Smooth muscle cell (in vitro differentiated cells): Measurements from ENCODE around the gene DOCK8. TPM values are rescaled to one million over a fixed set of nuclear protein-coding genes. Genes with fewer than 3 reads are reported as not detected.
A peak's percentile ranks its signal among the peaks of the same experiment; 100 is the strongest.
"Not testable (repeated sequence)": the region's sequence is repeated elsewhere in the genome, so short reads cannot be mapped to it uniquely, and the experiment has no call there.

ENCODE experiments used
- DNase-seq: peaks from one replicate; lab custom pipeline; 2025; ENCODE audit not compliant: unreplicated experiment; lab: John Stamatoyannopoulos, UW
- H2AFZ ChIP-seq: fragments of 200-600 bp; sonication (generic); 2 replicates; pipeline ENCODE4 v1.6.0; 2016; ENCODE audit warnings: antibody characterized with exemption, low read depth, mild to moderate bottlenecking
- H3F3A ChIP-seq: fragments of 200-600 bp; sonication (generic); 2 replicates; pipeline ENCODE4 v1.6.0; 2017; ENCODE audit warnings: antibody characterized with exemption, low read depth
- H3K27ac ChIP-seq: fragments of 200-600 bp; sonication (generic); 2 replicates; pipeline ENCODE4 v1.5.1; 2016; ENCODE audit warnings: low read depth, mild to moderate bottlenecking
- H3K27me3 ChIP-seq: fragments of 200-600 bp; sonication (generic); 2 replicates; pipeline ENCODE4 v1.6.1; 2016; ENCODE audit warnings: low read depth, mild to moderate bottlenecking
- H3K36me3 ChIP-seq: fragments of 200-600 bp; sonication (generic); 2 replicates; pipeline ENCODE4 v1.5.1; 2016; ENCODE audit warnings: low read depth
- H3K4me1 ChIP-seq: fragments of 200-600 bp; sonication (generic); 2 replicates; pipeline ENCODE4 v1.5.1; 2016; ENCODE audit warnings: low read depth
- H3K4me2 ChIP-seq: fragments of 200-600 bp; sonication (generic); 2 replicates; pipeline ENCODE4 v1.6.0; 2016; ENCODE audit warnings: mild to moderate bottlenecking
- H3K4me3 ChIP-seq: fragments of 200-600 bp; sonication (generic); 2 replicates; pipeline ENCODE4 v1.5.1; 2016; ENCODE audit warnings: mild to moderate bottlenecking
- H3K79me2 ChIP-seq: fragments of 200-600 bp; sonication (generic); 2 replicates; pipeline ENCODE4 v1.6.0; 2016; ENCODE audit warnings: low read depth, mild to moderate bottlenecking
- H3K9ac ChIP-seq: fragments of 200-600 bp; sonication (generic); 2 replicates; pipeline ENCODE4 v1.6.0; 2016; ENCODE audit warnings: low read depth
- H3K9me3 ChIP-seq: fragments of 200-600 bp; sonication (generic); replicated peaks from 2 replicates; pipeline ENCODE4 v1.5.1; 2016; ENCODE audit warnings: low read depth
- H4K20me1 ChIP-seq: fragments of 200-600 bp; sonication (generic); 2 replicates; pipeline ENCODE4 v1.6.0; 2016; ENCODE audit warnings: low read depth
- WGBS: methylation state at CpG from one replicate; pipeline ENCODE4 v1.1.7; 2016; ENCODE audit warnings: low lambda C conversion rate; 5-methylcytosine and 5-hydroxymethylcytosine counted together
- polyA plus RNA-seq: library from polyadenylated mRNA; unstranded; fragments of >200 nt; fragmentation: Nextera tagmentation; extraction: Ambion mirVana; gene quantifications from 2 replicates; pipeline ENCODE4 v1.2.1, GENCODE V29; 2016
- total RNA-seq: library from RNA; depleted of rRNA; stranded (reverse); fragments of >200 nt; gene quantifications from 2 replicates; pipeline ENCODE4 v1.2.3, GENCODE V29; 2014
- TF ChIP-seq, protein P1 (sequence below): fragments of 200-600 bp; sonication (generic); IDR thresholded peaks from 2 replicates; pipeline ENCODE4 v1.5.1; 2017; ENCODE audit warnings: borderline replicate concordance, mild to moderate bottlenecking, antibody characterized with exemption; ENCODE audit not compliant: insufficient read depth, poor library complexity, severe bottlenecking

Gene DOCK8
- total and polyA plus RNA-seq, 2 experiments from 2014 or later, result 0.18 to 4.9 TPM

DNA sequence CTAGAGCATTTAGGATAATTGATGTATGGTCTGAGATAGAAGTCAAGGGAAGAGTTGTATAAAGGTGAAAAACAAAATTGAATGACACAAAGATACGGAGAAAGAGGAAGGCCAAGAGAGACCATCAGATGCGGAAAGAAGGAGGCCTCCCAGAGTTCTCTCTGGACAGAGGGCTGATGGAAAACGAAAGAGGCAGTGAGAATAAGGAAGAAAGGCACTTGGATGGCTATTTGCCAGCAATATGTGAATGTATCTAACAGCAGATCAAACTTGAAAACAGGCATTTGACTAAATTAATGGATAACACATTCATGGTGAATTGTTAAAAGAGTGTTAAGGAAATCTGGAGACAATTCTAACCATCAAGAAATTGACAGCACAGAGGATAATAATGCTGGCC is 2.4 kb upstream of the DOCK8 start:
- H3F3A ChIP-seq, result no peaks in the 10 kb centered on the region
- no peaks in the 10 kb centered on the region for H3K36me3 ChIP-seq
- no peak overlapping the region for H3K27ac ChIP-seq
- H3K9ac ChIP-seq, result no peak overlapping the region
- TF ChIP-seq, protein P1, sequence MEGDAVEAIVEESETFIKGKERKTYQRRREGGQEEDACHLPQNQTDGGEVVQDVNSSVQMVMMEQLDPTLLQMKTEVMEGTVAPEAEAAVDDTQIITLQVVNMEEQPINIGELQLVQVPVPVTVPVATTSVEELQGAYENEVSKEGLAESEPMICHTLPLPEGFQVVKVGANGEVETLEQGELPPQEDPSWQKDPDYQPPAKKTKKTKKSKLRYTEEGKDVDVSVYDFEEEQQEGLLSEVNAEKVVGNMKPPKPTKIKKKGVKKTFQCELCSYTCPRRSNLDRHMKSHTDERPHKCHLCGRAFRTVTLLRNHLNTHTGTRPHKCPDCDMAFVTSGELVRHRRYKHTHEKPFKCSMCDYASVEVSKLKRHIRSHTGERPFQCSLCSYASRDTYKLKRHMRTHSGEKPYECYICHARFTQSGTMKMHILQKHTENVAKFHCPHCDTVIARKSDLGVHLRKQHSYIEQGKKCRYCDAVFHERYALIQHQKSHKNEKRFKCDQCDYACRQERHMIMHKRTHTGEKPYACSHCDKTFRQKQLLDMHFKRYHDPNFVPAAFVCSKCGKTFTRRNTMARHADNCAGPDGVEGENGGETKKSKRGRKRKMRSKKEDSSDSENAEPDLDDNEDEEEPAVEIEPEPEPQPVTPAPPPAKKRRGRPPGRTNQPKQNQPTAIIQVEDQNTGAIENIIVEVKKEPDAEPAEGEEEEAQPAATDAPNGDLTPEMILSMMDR, result no peak
- H3K9me3 ChIP-seq, result no peaks in the 10 kb centered on the region
- H3K4me2 ChIP-seq, result no peak overlapping the region
- 93% methylated on average over 3 of the region's 3 CpGs for WGBS
- no peak for DNase-seq
- no peak overlapping the region for H2AFZ ChIP-seq
- peaks cover 29% of the 10 kb centered on the region for H3K27me3 ChIP-seq
- H3K4me3 ChIP-seq, result no peak overlapping the region
- H3K4me1 ChIP-seq, result no peaks in the 10 kb centered on the region
- no peaks in the 10 kb centered on the region for H4K20me1 ChIP-seq
- no peaks in the 10 kb centered on the region for H3K79me2 ChIP-seq

DNA sequence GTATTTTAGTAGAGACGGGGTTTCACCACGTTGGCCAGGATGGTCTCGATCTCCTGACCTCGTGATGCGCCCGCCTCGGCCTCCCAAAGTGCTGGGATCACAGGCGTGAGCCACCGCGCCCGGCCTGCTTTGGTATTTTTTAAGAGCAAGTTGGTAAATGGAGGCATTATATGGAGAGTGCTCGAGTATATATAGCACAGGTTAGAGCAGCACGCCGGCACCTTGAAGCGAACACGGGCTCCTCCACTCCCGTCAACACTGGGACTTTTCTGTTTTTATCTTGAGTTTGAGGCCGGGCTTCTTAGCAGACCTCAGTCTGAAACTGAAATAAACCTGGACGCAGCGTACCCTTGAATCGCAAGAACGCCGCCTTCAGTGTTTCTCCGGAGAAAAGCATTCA is 764 bp upstream of the DOCK8 start:
- not testable (repeated sequence) for H3K79me2 ChIP-seq, H3K9me3 ChIP-seq, H3K4me3 ChIP-seq, H3K4me1 ChIP-seq, H3K36me3 ChIP-seq, H3K4me2 ChIP-seq, H3K9ac ChIP-seq, DNase-seq, H2AFZ ChIP-seq, H3K27ac ChIP-seq, H3F3A ChIP-seq, H4K20me1 ChIP-seq
- peaks cover 30% of the 10 kb centered on the region for H3K27me3 ChIP-seq
- 92% methylated on average over 24 of the region's 24 CpGs for WGBS

DNA sequence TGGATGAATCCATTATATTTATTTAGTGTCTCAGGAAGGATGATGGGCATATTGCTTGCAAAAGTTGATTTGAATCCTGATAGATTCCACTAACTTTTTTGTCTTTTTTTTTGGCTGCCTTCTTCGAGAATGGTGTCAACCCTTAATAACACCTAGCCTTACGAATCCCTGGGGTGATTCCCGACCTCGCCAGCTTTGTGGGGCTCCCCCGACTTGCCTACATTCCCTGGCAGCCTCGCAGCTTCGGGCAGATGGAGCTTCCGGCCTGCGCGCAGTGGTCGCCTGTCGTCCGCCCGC is 366 bp upstream of the DOCK8 start:
- Histone ChIP-seq H3K9ac (no peak overlapping the region), H2AFZ (peak overlapping the region; percentile 51)
- TF ChIP-seq, protein P1, result no peak

DNA sequence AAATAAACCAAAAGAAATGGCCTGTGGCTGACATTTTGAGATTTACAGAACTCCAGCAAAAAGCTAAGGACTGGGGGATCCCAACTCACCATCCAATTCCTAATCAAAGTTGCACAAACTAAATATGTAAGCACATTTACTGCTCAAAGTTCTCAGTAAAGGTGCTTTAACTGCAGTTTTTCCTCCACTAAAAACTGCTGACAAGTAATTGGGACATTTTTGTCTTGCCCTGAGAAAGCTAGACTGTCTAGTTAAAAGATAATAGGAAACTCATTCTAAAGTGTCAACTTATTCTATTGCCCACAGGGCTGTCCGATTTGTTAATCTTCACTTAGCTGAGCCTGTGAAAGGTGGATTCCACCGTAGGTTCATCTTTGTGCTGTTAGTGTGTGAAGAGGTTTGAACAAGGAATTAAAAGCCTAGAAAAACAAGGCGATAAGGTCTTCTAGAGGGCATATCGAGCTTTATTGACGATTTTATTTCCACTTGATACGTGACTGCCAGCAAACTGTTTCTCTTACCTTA is 1.0 kb downstream of the DOCK8 start:
- Histone ChIP-seq H3K27me3 (peaks cover 30% of the 10 kb centered on the region), H3K9me3 (no peaks in the 10 kb centered on the region), H4K20me1 (no peaks in the 10 kb centered on the region), H3K4me3 (peak overlapping the region; percentile 58), H3K36me3 (no peaks in the 10 kb centered on the region), H3K4me2 (peak overlapping the region; percentile 81), H3K79me2 (no peaks in the 10 kb centered on the region), H3K9ac (no peak overlapping the region), H3K27ac (no peak overlapping the region), H3F3A (no peaks in the 10 kb centered on the region), H2AFZ (peak overlapping the region; percentile 51), H3K4me1 (no peaks in the 10 kb centered on the region)
- WGBS, result 80% methylated on average over 6 of the region's 6 CpGs
- no peak for DNase-seq
- TF ChIP-seq, protein P1, result no peak

More for the DNA sequence above, 366 bp upstream of the DOCK8 start:
- no peaks in the 10 kb centered on the region for H3K9me3 ChIP-seq
- H3F3A ChIP-seq, result no peaks in the 10 kb centered on the region
- H3K27ac ChIP-seq, result no peak overlapping the region
- 6% methylated on average over 14 of the region's 14 CpGs for WGBS
- H3K79me2 ChIP-seq, result no peaks in the 10 kb centered on the region
- peaks cover 30% of the 10 kb centered on the region for H3K27me3 ChIP-seq
- peak overlapping the region; percentile 81 for H3K4me2 ChIP-seq
- H3K4me1 ChIP-seq, result no peaks in the 10 kb centered on the region
- no peaks in the 10 kb centered on the region for H3K36me3 ChIP-seq
- no peaks in the 10 kb centered on the region for H4K20me1 ChIP-seq
- no peak for DNase-seq
- H3K4me3 ChIP-seq, result peak overlapping the region; percentile 58
